ENCODE results near the gene REXO1.

Gene REXO1

GRCh38 chr19:1791879-1792278, 56.4 kb downstream of the REXO1 start:
- DNase-seq (no peak), ATAC-seq (no peak)

GRCh38 chr19:1790054-1790792, 58.1 kb downstream of the REXO1 start:
- no peak for ATAC-seq
- no peak for DNase-seq

- ATAC-seq (no peak), DNase-seq (no peak)
These were observed 58.8 kb downstream of the REXO1 start for GRCh38 chr19:1789261-1790041.

- no peak for DNase-seq
- ATAC-seq, result no peak
These were observed 61.2 kb downstream of the REXO1 start for GRCh38 chr19:1787116-1787515.

GRCh38 chr19:1786668-1787067, 61.6 kb downstream of the REXO1 start:
- no peak for ATAC-seq
- DNase-seq, result no peak

GRCh38 chr19:1785310-1785709, 63.0 kb downstream of the REXO1 start:
- DNase-seq (no peak), ATAC-seq (no peak)

- DNase-seq (no peak), ATAC-seq (no peak)
These were observed 64.4 kb downstream of the REXO1 start for GRCh38 chr19:1783874-1784273.

- DNase-seq (no peak), ATAC-seq (no peak)
These were observed 64.9 kb downstream of the REXO1 start for GRCh38 chr19:1783354-1783753.

- ATAC-seq (no peak), DNase-seq (no peak)
These were observed 65.8 kb downstream of the REXO1 start for GRCh38 chr19:1782521-1782920.

- DNase-seq (no peak), ATAC-seq (no peak)
These were observed 67.9 kb downstream of the REXO1 start for GRCh38 chr19:1780272-1780958.

GRCh38 chr19:1779574-1779973, 68.7 kb downstream of the REXO1 start:
- DNase-seq (no peak), ATAC-seq (no peak)

GRCh38 chr19:1777149-1777548, 71.1 kb downstream of the REXO1 start:
- ATAC-seq (no peak), DNase-seq (no peak)

GRCh38 chr19:1776606-1777147, 71.6 kb downstream of the REXO1 start:
- ATAC-seq (no peak), DNase-seq (no peak)

- DNase-seq (no peak), ATAC-seq (no peak)
These were observed 72.2 kb downstream of the REXO1 start for GRCh38 chr19:1775951-1776605.

- no peak for ATAC-seq
- peak; percentile 49 for DNase-seq
These were observed 73.1 kb downstream of the REXO1 start for GRCh38 chr19:1774989-1775772.

- ATAC-seq, result no peak
- no peak for DNase-seq
These were observed 75.1 kb downstream of the REXO1 start for GRCh38 chr19:1773184-1773583.

- DNase-seq (no peak), ATAC-seq (no peak)
These were observed 77.3 kb downstream of the REXO1 start for GRCh38 chr19:1770866-1771576.

- DNase-seq (no peak), ATAC-seq (no peak)
These were observed 78.7 kb downstream of the REXO1 start for GRCh38 chr19:1769645-1769985.

- DNase-seq (no peak), ATAC-seq (no peak)
These were observed 79.2 kb downstream of the REXO1 start for GRCh38 chr19:1768918-1769644.

GRCh38 chr19:1768248-1768647, 80.0 kb downstream of the REXO1 start:
- DNase-seq, result no peak
- ATAC-seq, result no peak
